CD1c-positive myeloid dendritic cell (primary cell): ENCODE measurements around the gene CPB1.

Source experiments
- DNase-seq: peaks from one replicate; pipeline ENCODE4 v3.0.0-alpha.2; 2016; ENCODE audit errors: extremely low spot score

Gene CPB1

DNA sequence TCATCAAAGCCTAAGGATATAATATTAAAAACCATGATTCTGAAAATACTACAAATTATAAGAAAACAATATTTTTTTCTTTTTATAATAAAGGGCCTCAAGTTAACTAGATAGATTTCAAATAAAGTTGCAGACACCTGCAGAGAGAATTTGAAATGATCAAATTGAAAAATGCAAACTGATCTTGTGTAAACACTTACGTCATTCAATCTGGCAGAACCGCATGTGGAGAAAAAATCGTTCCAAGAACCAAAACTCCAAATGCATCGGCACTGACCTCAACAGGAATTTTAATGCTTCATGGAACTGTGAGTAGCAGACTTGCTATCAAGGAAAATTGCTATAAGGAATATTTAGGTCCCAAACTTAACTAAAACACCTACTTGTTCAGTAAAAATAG lies 54.7 kb downstream of the CPB1 start:
- no peak for DNase-seq

DNA sequence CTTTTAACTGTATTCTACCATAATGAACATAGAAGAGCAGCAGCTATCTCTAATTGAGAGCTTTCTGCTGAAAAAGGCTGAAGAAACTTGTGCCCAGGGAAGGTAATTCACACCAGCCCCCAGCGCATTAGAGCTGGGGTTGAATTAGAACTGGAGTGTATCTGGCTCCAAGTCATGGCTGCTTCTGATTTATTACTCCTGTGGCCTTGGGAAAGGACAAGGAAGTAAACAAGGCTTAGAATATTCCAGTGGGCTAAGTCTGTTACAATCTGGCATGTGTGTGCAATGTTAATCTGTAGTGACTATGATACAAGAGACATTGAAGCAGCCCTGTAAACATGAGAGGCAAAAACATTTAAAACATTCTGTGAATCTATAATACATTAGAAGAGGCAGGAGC lies 55.6 kb downstream of the CPB1 start:
- DNase-seq = no peak

DNA sequence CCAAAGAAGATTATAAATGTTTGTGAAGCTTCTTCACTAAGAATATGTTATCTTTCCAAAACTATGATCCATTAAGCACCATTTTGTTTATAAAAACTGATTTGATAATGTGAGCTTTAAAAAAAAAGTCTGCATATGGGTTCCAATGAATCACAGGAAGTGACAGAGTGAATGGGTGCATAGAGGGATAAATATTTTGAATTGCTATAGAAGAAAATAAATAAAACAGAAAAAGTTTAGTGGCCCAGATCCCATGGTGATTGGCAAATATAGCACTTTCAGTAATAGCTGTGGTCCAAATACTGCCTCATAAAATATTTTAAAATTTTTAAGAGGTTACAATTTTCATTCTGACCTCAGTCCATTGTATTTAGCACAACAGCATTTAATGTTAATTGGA lies 56.6 kb downstream of the CPB1 start:
- no peak for DNase-seq

DNA sequence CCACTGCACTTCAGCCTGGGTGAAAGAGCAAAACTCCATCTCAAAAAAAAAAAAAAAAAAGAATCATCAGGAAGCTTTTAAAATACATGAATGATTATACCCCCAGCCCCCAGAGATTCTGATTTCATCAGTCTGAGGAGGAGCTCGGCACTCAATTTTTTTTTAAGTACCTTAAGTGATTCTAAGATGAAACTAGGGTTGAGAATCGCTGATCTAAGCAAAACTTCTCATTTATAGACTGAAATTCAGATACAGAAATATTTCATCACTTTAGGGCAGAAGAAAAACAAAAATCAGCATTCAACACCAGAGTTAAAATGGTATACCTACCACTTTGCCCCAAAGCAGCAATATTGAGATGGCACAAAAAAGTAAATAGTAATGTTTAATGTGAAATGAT lies 62.2 kb downstream of the CPB1 start:
- no peak for DNase-seq

DNA sequence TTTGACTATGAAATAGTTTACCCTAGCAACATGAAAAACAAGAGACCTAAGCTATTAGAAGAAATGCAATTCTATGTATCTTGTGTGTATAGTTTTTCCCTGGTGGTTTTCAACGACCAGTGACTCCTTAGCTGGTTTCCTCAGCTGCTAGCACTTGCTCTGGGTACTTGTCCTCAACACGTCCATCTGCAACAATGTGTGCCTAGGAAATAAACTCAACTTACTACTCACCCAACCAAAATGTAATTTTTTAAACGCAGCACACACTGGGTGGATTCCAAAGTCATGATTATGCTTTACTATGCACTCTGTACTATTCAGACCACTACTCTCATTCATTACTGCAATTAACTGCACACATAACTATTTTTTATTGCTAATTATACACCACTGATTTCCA lies 68.5 kb downstream of the CPB1 start:
- DNase-seq = no peak

DNA sequence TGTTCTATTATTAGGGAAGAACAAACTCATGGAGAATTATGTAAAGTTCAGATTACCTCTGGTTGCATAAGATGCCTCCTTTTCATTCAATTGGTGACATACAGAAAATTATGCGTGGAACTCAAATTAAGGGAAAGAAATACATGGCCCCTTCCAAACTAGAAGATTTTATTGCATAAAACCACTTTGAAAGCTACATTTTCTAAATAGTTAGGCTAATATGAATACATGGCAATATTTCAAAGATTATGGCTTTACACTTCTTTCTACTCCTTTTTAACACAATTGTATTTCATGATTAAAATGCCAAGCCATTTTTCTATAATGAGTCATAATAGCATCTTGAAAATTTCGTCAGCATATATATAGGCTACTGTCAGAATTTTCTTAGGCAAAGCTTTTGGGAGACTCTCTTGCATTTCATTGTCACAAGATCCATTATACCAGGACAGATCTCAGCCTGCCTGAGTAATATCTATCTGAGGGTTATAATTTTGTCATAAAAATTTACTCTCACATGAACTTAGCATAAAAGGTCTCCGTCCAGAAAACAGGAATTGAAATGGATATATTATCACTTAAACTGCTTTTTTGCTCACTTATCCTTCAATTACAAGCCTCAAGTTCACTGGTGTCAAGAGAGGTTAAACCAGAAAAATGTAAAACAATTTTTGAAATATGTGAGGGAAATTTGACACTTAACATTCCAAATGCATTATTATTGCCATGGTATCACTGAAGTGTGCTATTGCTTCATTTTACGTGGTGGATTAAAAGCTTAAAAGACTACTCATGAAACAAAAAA lies 74.6 kb downstream of the CPB1 start:
- no peak for DNase-seq

DNA sequence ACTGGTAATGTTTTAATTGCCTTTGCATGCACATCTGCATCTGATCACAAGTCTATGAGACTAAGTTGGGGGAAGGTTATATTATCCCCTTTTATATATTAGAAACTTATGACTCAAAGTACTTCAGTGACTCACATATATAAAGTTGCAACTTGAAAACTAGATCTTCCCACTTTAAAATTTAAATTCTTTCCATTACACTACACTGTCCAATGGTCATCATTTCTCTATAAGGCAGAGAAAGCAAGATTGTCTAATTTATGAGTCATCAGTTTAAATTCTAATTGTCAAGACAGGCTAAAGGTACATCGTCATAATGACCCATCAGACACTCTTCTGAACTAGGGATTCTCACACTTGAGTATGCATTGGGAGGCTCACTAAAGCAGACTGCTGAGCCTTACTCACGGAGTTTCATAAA lies 75.4 kb downstream of the CPB1 start:
- DNase-seq = no peak

DNA sequence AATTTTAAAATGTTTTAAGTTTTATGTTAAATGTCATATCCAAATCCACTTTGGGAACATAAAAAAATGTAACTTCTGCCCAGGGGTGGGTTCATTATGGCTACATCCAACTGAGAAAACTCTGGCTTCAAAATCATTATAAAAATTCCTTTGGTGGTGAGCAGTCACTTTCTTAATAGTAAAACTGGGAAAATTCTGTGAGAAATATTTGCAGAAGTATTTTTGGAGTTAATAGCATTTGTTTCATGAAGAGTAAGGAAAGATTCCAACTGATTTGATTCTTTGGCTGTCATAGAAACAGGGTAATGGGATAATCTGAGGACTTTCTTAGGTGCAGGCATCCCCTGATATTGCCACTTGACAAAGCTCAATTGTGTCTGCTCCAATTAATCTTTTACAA lies 76.3 kb downstream of the CPB1 start:
- no peak for DNase-seq

DNA sequence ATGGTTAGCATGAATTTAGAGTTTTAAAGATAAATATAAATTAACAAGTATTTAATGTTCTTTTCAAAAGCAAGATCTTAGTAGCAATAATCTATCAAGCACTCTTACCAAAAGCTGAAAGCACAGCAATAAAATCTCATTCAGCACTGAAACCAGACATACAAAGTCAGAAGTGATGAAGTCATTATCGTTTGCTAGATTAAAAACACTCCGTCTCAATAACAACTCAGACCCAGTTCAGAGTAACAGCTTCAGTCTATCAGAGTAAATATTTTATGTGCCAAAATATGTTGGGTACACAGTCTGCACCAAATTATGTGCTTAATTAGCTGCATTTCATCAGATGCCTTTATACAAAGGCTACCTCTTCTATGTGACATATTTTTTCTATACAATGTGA lies 79.1 kb downstream of the CPB1 start:
- DNase-seq = no peak
